GM12864 (cell line): ENCODE data around the gene GPRC5C.

ENCODE experiments used
- DNase-seq: peaks from one replicate; pipeline ENCODE4 v3.0.0-alpha.2; 2011; ENCODE audit warnings: low read depth
- H3K4me3 ChIP-seq: 2 replicates; pipeline ENCODE4 v1.5.1; 2011; ENCODE audit warnings: mild to moderate bottlenecking, low read depth, low read length, control low read depth
- CTCF ChIP-seq: IDR thresholded peaks from 2 replicates; pipeline ENCODE4 v1.5.1; 2011; ENCODE audit warnings: low read depth, mild to moderate bottlenecking, moderate library complexity, low read length, control low read depth, inconsistent platforms; ENCODE audit errors: missing control alignments

Gene GPRC5C

GRCh38 chr17:74465378-74466110 lies 33.7 kb downstream of the GPRC5C start:
- H3K4me3 ChIP-seq = peak overlapping the region; percentile 80

GRCh38 chr17:74466111-74466827 lies 34.4 kb downstream of the GPRC5C start, which contains the start of gene CD300A:
Gene CD300A (plus strand): TSS chr17:74466634. CDS start chr17:74466704, 70 bp downstream.
- H3K4me3 ChIP-seq = peak within 1 kb of the TSS; percentile 80
- TF ChIP-seq CTCF = peak; percentile 23
- DNase-seq = no peak

More at GRCh38 chr17:74465378-74466110, 33.7 kb downstream of the GPRC5C start:
- DNase-seq = no peak
- no peak for TF ChIP-seq CTCF

DNA sequence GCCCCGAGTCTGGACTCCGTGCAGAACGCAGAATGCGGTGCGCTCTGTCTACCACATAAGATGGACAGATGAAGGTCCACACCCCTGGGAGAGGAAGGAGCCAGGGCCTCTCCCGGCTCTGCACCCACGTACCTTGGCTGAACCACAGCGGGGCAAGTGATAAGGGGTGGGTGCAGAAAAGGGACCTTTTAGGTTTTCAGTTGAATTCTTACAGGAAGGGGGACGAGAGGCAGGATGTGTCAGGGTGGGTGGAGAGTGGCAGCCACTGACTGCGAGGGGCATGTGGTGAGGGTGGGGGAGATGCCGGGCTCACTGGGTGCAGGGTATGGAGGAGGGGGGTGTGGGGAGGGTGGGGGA lies 34.9 kb downstream of the GPRC5C start:
- DNase-seq = no peak
- peak overlapping the region; percentile 80 for H3K4me3 ChIP-seq
- no peak for TF ChIP-seq CTCF

GRCh38 chr17:74467221-74467951 lies 35.5 kb downstream of the GPRC5C start:
- peak; percentile 79 for DNase-seq
- TF ChIP-seq CTCF = no peak
- peak overlapping the region; percentile 80 for H3K4me3 ChIP-seq

GRCh38 chr17:74471341-74471740 lies 39.5 kb downstream of the GPRC5C start:
- TF ChIP-seq CTCF = no peak
- no peak for DNase-seq
- H3K4me3 ChIP-seq = no peak overlapping the region

DNA sequence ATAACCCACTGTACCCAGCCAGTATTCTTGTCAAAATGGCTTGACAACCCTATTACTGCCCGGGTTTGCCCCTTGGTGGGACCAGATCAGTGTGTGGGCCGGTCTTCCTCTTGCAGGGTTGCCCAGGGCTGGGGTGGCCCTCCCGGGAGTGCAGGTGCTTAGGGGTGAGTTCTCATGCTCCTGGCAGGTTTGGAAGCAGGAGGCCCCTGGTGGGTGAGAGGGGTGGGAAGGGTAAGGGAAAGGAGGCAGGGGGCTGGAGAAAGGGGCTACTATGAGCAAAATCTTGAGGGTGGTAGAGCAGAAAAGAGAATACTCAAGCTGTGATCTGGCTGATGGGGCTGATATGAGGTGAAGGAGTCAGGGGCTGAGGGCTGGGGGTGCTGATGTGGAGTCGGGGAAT lies 41.0 kb downstream of the GPRC5C start:
- DNase-seq = no peak
- H3K4me3 ChIP-seq = no peak overlapping the region
- TF ChIP-seq CTCF = no peak
